DND-41 (cell line): ENCODE measurements around the gene MIPEP.

Experiments used
- CTCF ChIP-seq: IDR thresholded peaks from 2 replicates; pipeline ENCODE4 v1.5.1; 2012; ENCODE audit warnings: borderline replicate concordance, low read length, moderate library complexity, mild to moderate bottlenecking; ENCODE audit not compliant: poor library complexity, severe bottlenecking; ENCODE audit errors: extremely low read depth
- EZH2 ChIP-seq: IDR thresholded peaks from 3 replicates; pipeline ENCODE4 v1.6.1; 2012; ENCODE audit warnings: borderline replicate concordance, low read depth, mild to moderate bottlenecking, moderate library complexity, low read length, inconsistent platforms; ENCODE audit not compliant: severe bottlenecking

- TF ChIP-seq EZH2: no peak
- TF ChIP-seq CTCF: no peak
Measured at GRCh38 chr13:23909606-23910005, 20.4 kb upstream of the MIPEP start.
